Adrenal gland (tissue), 12 donors: Measurements from ENCODE around the gene TMEM156. TPM values are rescaled to one million over a fixed set of nuclear protein-coding genes. Genes with fewer than 3 reads are reported as not detected.
A peak's percentile ranks its signal among the peaks of the same experiment; 100 is the strongest.

ENCODE experiments used
- DNase-seq, 7 donors: peaks; one replicate each; pipeline ENCODE4 v3.0.0-alpha.2; 2019 to 2020
- H3K27ac ChIP-seq, 5 donors: fragments of 200-600 bp; sonication (generic) in 4 of 5; 1 replicate in 3 of 5; 2 replicates in 2 of 5; pipeline versions ENCODE4 v1.5.1 to v1.8.0; 2016 to 2020; ENCODE audit warnings: mild to moderate bottlenecking in 1 of 5
- H3K27me3 ChIP-seq: fragments of 200-600 bp; 2 replicates; pipeline ENCODE4 v1.8.0; 2021
- H3K36me3 ChIP-seq, 2 donors: fragments of 200-600 bp; replicated peaks in 1 of 2; 1 replicate in 1 of 2; 2 replicates in 1 of 2; pipeline versions ENCODE4 v1.5.1 to v1.8.0; 2018 to 2022
- H3K4me1 ChIP-seq, 2 donors: fragments of 200-600 bp; replicated peaks in 1 of 2; 1 replicate in 1 of 2; 2 replicates in 1 of 2; pipeline versions ENCODE4 v1.5.1 to v1.8.0; 2018 to 2021
- H3K4me3 ChIP-seq, 4 donors: fragments of 200-600 bp; sonication (generic) in 3 of 4; one replicate each; pipeline ENCODE4 v1.5.1; 2016 to 2018
- H3K9me3 ChIP-seq, 3 donors: fragments of 200-600 bp; sonication (generic) in 1 of 3; replicated peaks in 1 of 3; 1 replicate in 2 of 3; 2 replicates in 1 of 3; pipeline versions ENCODE4 v1.5.1 to v1.8.0; 2016 to 2021
- CTCF ChIP-seq, 6 experiments: fragments of 450-650 bp in 4 of 6; fragments of 200-600 bp in 2 of 6; sonication (generic) in 1 of 6; IDR thresholded peaks; 1 replicate in 5 of 6; 2 replicates in 1 of 6; pipeline versions ENCODE4 v1.5.1 to v1.8.0; 2016 to 2021; ENCODE audit warnings: antibody characterized with exemption in 6 of 6, mild to moderate bottlenecking in 2 of 6, moderate library complexity in 1 of 6
- POLR2A ChIP-seq, 2 donors: fragments of 450-650 bp; IDR thresholded peaks; one replicate each; pipeline ENCODE4 v1.6.1; 2017; ENCODE audit warnings: antibody characterized with exemption in 2 of 2, mild to moderate bottlenecking in 2 of 2, moderate library complexity in 1 of 2
- WGBS, 4 donors: extraction: QIAGEN DNeasy Blood & Tissue Kit in 2 of 4; methylation state at CpG; one replicate each; pipeline versions ENCODE4 v1.1.5 to v1.1.7; 2013 to 2017; 5-methylcytosine and 5-hydroxymethylcytosine counted together
- intact Hi-C, 2 donors: fragments of 100-400 bp; cut with DNase I; formaldehyde crosslinking; loops; one replicate each; pipeline versions ENCODE4 v1.14.1 to v1.15.0; 2022 to 2023
- polyA plus RNA-seq, 3 donors: library from polyadenylated mRNA; stranded (reverse); fragments of 200-250 nt in 2 of 3; fragments of 350-450 nt in 1 of 3; fragmentation: Illumina TruSeq in 1 of 3; extraction: RNeasy Lipid Tissue Mini Kit (QIAGEN cat#74804) in 1 of 3; gene quantifications; one replicate each; pipeline ENCODE4 v1.2.3, GENCODE V29; 2013 to 2014
- total RNA-seq, 9 donors: library from RNA; depleted of rRNA in 4 of 9; stranded (reverse); fragments of >200 nt in 4 of 9; fragments of 120-200 nt in 1 of 9; fragmentation: NEBNext Ultra II Directional in 1 of 9; extraction: Animal tissue kit (Norgen Biotek cat#: 25700) in 1 of 9; gene quantifications; one replicate each; pipeline versions ENCODE4 v1.1.0 to v1.2.4, GENCODE V29; 2013 to 2023
- donor health status: healthy with polysubstance abuse.
- donor health status: Bipolar disorder and iron deficiency.
- donor health status: DM: yes; HTN: yes; CAD: no.
- donor health status: DM: no; HTN: no; CAD: no.
- donor health status: DM: no; HTN: no; CAD: no.
- donor health status: DM: yes; HTN: yes; CAD: no.

Gene TMEM156
- total and polyA plus RNA-seq, 12 donors: 0.29 to 4.1 (median 0.88) TPM; not detected in 2

- DNase-seq: peak in 4 of 7 donors; percentile 27 to 49 (median 41)
- no peak for TF ChIP-seq CTCF (IDR thresholded peaks at IDR 0.05)
- no peak for TF ChIP-seq POLR2A (IDR thresholded peaks at IDR 0.05)
- Histone ChIP-seq H3K27ac (peak overlapping the region; percentile 9 to 99 (median 93)), H3K4me1 (peaks cover 21 to 42% of the 10 kb centered on the region in 2 donors), H3K27me3 (no peaks in the 10 kb centered on the region), H3K36me3 (no peaks in the 10 kb centered on the region), H3K4me3 (peak overlapping the region in 1 of 4 donors; percentile 97), H3K9me3 (no peaks in the 10 kb centered on the region)
- WGBS, 4 donors: 36 to 49% (median 39%) methylated on average over 10 of the region's 10 CpGs
- intact Hi-C loops: loop anchor here in 1 of 2 donors (10.0 kb wide), 1 partner anchor 128 kb away; no protein-coding TSS in a partner anchor
These were observed 11.1 kb upstream of the TMEM156 start for GRCh38 chr4:39043058-39043860.

- TF ChIP-seq CTCF (IDR thresholded peaks at IDR 0.05): no peak
- TF ChIP-seq POLR2A (IDR thresholded peaks at IDR 0.05): no peak
- Histone ChIP-seq H3K27me3 (no peaks in the 10 kb centered on the region), H3K4me1 (peaks cover 17 to 42% of the 10 kb centered on the region in 2 donors), H3K27ac (peak overlapping the region in 2 of 5 donors; percentile 32 to 93), H3K36me3 (no peaks in the 10 kb centered on the region), H3K4me3 (no peak overlapping the region), H3K9me3 (no peaks in the 10 kb centered on the region)
- intact Hi-C loops: loop anchor here in 1 of 2 donors (10.0 kb wide), 1 partner anchor 128 kb away; no protein-coding TSS in a partner anchor
- peak in 1 of 7 donors; percentile 21 for DNase-seq
- 84 to 97% (median 93%) methylated on average over 1 of the region's 1 CpG for whole genome bisulfite sequencing, 4 donors
These were observed 10.2 kb upstream of the TMEM156 start for GRCh38 chr4:39042366-39042765.

- no peak for DNase-seq
- H3K36me3 ChIP-seq: no peaks in the 10 kb centered on the region
- no peaks in the 10 kb centered on the region for H3K9me3 ChIP-seq
- intact Hi-C loops: no loop called here
- no peak overlapping the region for H3K4me3 ChIP-seq
- TF ChIP-seq POLR2A (IDR thresholded peaks at IDR 0.05) (no peak), CTCF (IDR thresholded peaks at IDR 0.05) (no peak)
- H3K4me1 ChIP-seq: peaks cover 8 to 25% of the 10 kb centered on the region in 2 donors
- 81 to 86% (median 85%) methylated on average over 3 of the region's 3 CpGs for WGBS, 4 donors
- H3K27ac ChIP-seq: no peak overlapping the region
- no peaks in the 10 kb centered on the region for H3K27me3 ChIP-seq
These were observed 6.9 kb upstream of the TMEM156 start for GRCh38 chr4:39039108-39039507.

DNA sequence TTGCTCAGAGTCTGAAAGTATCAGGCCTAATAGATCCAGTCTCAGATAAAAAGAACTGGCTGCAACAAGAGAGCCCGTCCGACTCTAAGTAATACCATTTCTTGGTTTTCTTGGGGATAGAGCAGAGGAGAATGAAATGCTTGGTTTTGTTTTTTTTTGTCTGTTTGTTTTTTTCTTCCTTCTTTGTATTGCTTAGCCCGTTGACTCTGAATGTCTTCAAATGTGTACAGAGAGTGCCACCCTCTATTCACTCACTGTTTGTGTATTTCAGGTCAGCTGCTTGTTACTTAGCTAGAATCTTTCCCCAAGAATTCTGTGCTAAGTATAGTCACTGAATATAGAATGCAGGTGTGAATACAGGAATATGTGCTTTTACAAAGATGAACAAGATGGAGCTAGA is 5.7 kb upstream of the TMEM156 start:
- peak overlapping the region in 1 of 4 donors; percentile 12 for H3K4me3 ChIP-seq
- TF ChIP-seq CTCF (IDR thresholded peaks at IDR 0.05): no peak
- no peak for TF ChIP-seq POLR2A (IDR thresholded peaks at IDR 0.05)
- no peaks in the 10 kb centered on the region for H3K36me3 ChIP-seq
- H3K27ac ChIP-seq: peak overlapping the region in 1 of 5 donors; percentile 34
- no peaks in the 10 kb centered on the region for H3K9me3 ChIP-seq
- no peak for DNase-seq
- peaks cover 8 to 14% of the 10 kb centered on the region in 2 donors for H3K4me1 ChIP-seq
- 51 to 73% (median 57%) methylated on average over 3 of the region's 3 CpGs for WGBS, 4 donors
- H3K27me3 ChIP-seq: no peaks in the 10 kb centered on the region
- intact Hi-C loops: no loop called here
